ENCODE results near the gene HOGA1.
A peak's percentile ranks its signal among the peaks of the same experiment; 100 is the strongest.

HOGA1 gene

GRCh38 chr10:97584060-97584797 is at the start of gene HOGA1:
Gene HOGA1, plus strand, starts transcription at chr10:97584389. Its CDS starts 315 bp downstream, at chr10:97584704.
- Mint-ChIP-seq H3K36me3 (no peaks in the 10 kb centered on the region), H3K4me1 (no peaks in the 10 kb centered on the region), H3K27ac (peak within 1 kb of the TSS; percentile 36), H3K4me3 (no peak within 1 kb of the TSS), H3K9me3 (no peaks in the 10 kb centered on the region)
- no peak for ATAC-seq
- no peak for DNase-seq (ENCODE audit: low spot score in 2 of 2)

GRCh38 chr10:97534746-97535367 is 49.3 kb upstream of the HOGA1 start:
- no peak overlapping the region for H3K27ac Mint-ChIP-seq
- DNase-seq (ENCODE audit: low spot score in 2 of 2): peak; percentile 11 to 62
- no peak overlapping the region for H3K4me3 Mint-ChIP-seq
- H3K4me1 Mint-ChIP-seq: peaks cover 5% of the 10 kb centered on the region
- no peaks in the 10 kb centered on the region for H3K9me3 Mint-ChIP-seq
- no peaks in the 10 kb centered on the region for H3K36me3 Mint-ChIP-seq
- peak; percentile 87 for ATAC-seq

GRCh38 chr10:97537186-97537869 is 46.9 kb upstream of the HOGA1 start:
- H3K4me3 Mint-ChIP-seq: no peak overlapping the region
- DNase-seq (ENCODE audit: low spot score in 2 of 2) (no peak), ATAC-seq (no peak)
- no peaks in the 10 kb centered on the region for H3K36me3 Mint-ChIP-seq
- peaks cover 11% of the 10 kb centered on the region for H3K4me1 Mint-ChIP-seq
- no peaks in the 10 kb centered on the region for H3K9me3 Mint-ChIP-seq
- no peak overlapping the region for H3K27ac Mint-ChIP-seq

GRCh38 chr10:97538411-97538810 is 45.8 kb upstream of the HOGA1 start:
- no peak for DNase-seq (ENCODE audit: low spot score in 2 of 2)
- no peaks in the 10 kb centered on the region for H3K9me3 Mint-ChIP-seq
- H3K36me3 Mint-ChIP-seq: no peaks in the 10 kb centered on the region
- H3K27ac Mint-ChIP-seq: peak overlapping the region; percentile 41
- no peak overlapping the region for H3K4me3 Mint-ChIP-seq
- H3K4me1 Mint-ChIP-seq: peaks cover 22% of the 10 kb centered on the region
- no peak for ATAC-seq

GRCh38 chr10:97538839-97539238 is 45.4 kb upstream of the HOGA1 start:
- Mint-ChIP-seq H3K4me3 (no peak overlapping the region), H3K27ac (peak overlapping the region; percentile 41), H3K4me1 (peaks cover 26% of the 10 kb centered on the region), H3K36me3 (no peaks in the 10 kb centered on the region), H3K9me3 (no peaks in the 10 kb centered on the region)
- ATAC-seq (no peak), DNase-seq (ENCODE audit: low spot score in 2 of 2) (no peak)

GRCh38 chr10:97539523-97540200 is 44.5 kb upstream of the HOGA1 start:
- Mint-ChIP-seq H3K4me3 (no peak overlapping the region), H3K4me1 (peaks cover 23% of the 10 kb centered on the region), H3K36me3 (no peaks in the 10 kb centered on the region), H3K27ac (peak overlapping the region; percentile 56), H3K9me3 (no peaks in the 10 kb centered on the region)
- no peak for DNase-seq (ENCODE audit: low spot score in 2 of 2)
- ATAC-seq: no peak

GRCh38 chr10:97540669-97541500 is 43.3 kb upstream of the HOGA1 start:
- no peak overlapping the region for H3K27ac Mint-ChIP-seq
- DNase-seq (ENCODE audit: low spot score in 2 of 2) (no peak), ATAC-seq (no peak)

GRCh38 chr10:97542169-97543024 is 41.8 kb upstream of the HOGA1 start:
- peaks cover 26% of the 10 kb centered on the region for H3K4me1 Mint-ChIP-seq
- DNase-seq (ENCODE audit: low spot score in 2 of 2) (peak; percentile 10 to 60), ATAC-seq (peak; percentile 62)
- peak overlapping the region; percentile 30 for H3K4me3 Mint-ChIP-seq
- no peaks in the 10 kb centered on the region for H3K36me3 Mint-ChIP-seq
- H3K27ac Mint-ChIP-seq: peak overlapping the region; percentile 86
- H3K9me3 Mint-ChIP-seq: no peaks in the 10 kb centered on the region

More at GRCh38 chr10:97540669-97541500, 43.3 kb upstream of the HOGA1 start:
- Mint-ChIP-seq H3K4me1 (peaks cover 21% of the 10 kb centered on the region), H3K9me3 (no peaks in the 10 kb centered on the region), H3K4me3 (no peak overlapping the region), H3K36me3 (no peaks in the 10 kb centered on the region)

GRCh38 chr10:97543025-97543546 is 41.1 kb upstream of the HOGA1 start:
- Mint-ChIP-seq H3K4me3 (peak overlapping the region; percentile 30), H3K4me1 (peaks cover 26% of the 10 kb centered on the region), H3K27ac (peak overlapping the region; percentile 86), H3K9me3 (no peaks in the 10 kb centered on the region), H3K36me3 (no peaks in the 10 kb centered on the region)
- DNase-seq (ENCODE audit: low spot score in 2 of 2) (peak; percentile 30 to 70), ATAC-seq (peak; percentile 91)

GRCh38 chr10:97546456-97547270 is 37.5 kb upstream of the HOGA1 start:
- no peaks in the 10 kb centered on the region for H3K9me3 Mint-ChIP-seq
- ATAC-seq: no peak
- no peak overlapping the region for H3K4me3 Mint-ChIP-seq
- no peak for DNase-seq (ENCODE audit: low spot score in 2 of 2)
- no peak overlapping the region for H3K27ac Mint-ChIP-seq
- no peaks in the 10 kb centered on the region for H3K36me3 Mint-ChIP-seq
- H3K4me1 Mint-ChIP-seq: peaks cover 26% of the 10 kb centered on the region

GRCh38 chr10:97547271-97547600 is 37.0 kb upstream of the HOGA1 start:
- Mint-ChIP-seq H3K9me3 (no peaks in the 10 kb centered on the region), H3K27ac (no peak overlapping the region), H3K4me3 (no peak overlapping the region), H3K4me1 (peaks cover 22% of the 10 kb centered on the region), H3K36me3 (no peaks in the 10 kb centered on the region)
- no peak for DNase-seq (ENCODE audit: low spot score in 2 of 2)
- no peak for ATAC-seq

GRCh38 chr10:97547962-97548361 is 36.2 kb upstream of the HOGA1 start:
- Mint-ChIP-seq H3K27ac (no peak overlapping the region), H3K4me1 (peaks cover 14% of the 10 kb centered on the region), H3K36me3 (no peaks in the 10 kb centered on the region), H3K9me3 (no peaks in the 10 kb centered on the region), H3K4me3 (no peak overlapping the region)
- no peak for ATAC-seq
- DNase-seq (ENCODE audit: low spot score in 2 of 2): no peak

- no peak for DNase-seq (ENCODE audit: low spot score in 2 of 2)
- ATAC-seq: no peak
- Mint-ChIP-seq H3K36me3 (no peaks in the 10 kb centered on the region), H3K4me3 (no peak overlapping the region), H3K4me1 (peaks cover 10% of the 10 kb centered on the region), H3K27ac (peak overlapping the region; percentile 29), H3K9me3 (no peaks in the 10 kb centered on the region)
Measured at GRCh38 chr10:97548828-97549455, 35.2 kb upstream of the HOGA1 start.
